KBM-7 (cell line): ENCODE results near the gene PCSK5.

Experiments
- DNase-seq: peaks from one replicate; pipeline ENCODE4 v3.0.0-alpha.2; 2015
- in situ Hi-C: fragments of 300-500 bp; cut with MboI; formaldehyde crosslinking; loops from 2 replicates; pipeline ENCODE4 v1.14.3; 2020; ENCODE audit warnings: low sequenced_read_pairs, low pct_unique_long_range_greater_than_20kb, mixed read lengths

Gene PCSK5

GRCh38 chr9:75911390-75911789, 20.9 kb downstream of the PCSK5 start:
- DNase-seq = no peak
- in situ Hi-C loops = no loop called here

DNA sequence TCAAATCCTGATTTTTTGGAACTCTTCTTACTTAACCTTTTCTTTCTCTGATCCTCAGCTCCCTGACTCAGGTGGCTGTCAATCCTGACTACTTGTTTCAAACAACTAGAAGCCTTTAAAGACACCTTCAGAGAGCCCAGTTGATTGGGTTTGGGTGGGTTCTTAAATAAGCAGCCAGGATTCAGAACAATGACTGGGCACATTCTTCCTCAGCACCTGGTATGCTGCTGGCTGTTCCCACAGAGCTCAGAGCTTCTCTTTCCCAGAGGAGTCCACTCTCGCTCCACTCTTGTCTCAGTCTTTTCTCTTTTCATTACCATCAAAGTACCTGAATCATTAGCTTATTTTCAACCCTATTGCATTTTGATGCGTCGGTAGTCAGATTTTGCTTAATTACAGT, 22.5 kb downstream of the PCSK5 start:
- no peak for DNase-seq
- in situ Hi-C loops = no loop called here

- DNase-seq = no peak
- in situ Hi-C loops = no loop called here
Observed at GRCh38 chr9:75914002-75914401, 23.5 kb downstream of the PCSK5 start.

DNA sequence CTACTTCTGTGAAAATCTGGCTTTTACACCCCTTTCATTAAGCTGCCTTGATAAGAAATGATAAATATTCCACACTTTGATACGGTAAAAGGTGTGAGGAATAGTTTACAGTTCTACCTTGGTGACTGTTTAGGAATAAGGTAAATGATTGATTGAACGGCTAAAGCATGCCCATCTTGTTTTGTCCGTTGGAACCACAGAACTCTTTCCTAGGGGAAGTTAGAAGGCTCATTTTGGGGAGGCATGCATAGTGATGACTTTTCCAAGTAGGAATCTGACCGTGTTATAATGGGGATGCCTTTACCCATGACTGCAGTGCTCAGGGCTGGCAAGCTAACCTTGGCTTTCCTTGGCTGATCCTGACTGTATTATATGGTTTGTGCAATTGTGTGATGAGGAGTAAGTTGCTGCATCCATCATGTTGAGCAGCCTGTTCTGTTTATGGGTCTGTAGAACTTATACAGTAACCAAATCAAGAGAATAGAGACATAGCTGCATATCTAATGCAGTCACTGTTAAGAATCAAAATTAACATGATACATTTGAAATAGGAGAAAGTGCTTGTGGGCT, 24.5 kb downstream of the PCSK5 start:
- no peak for DNase-seq
- in situ Hi-C loops = no loop called here

- in situ Hi-C loops = no loop called here
- DNase-seq = no peak
Observed at GRCh38 chr9:75918154-75918553, 27.7 kb downstream of the PCSK5 start.

GRCh38 chr9:75918909-75919308, 28.4 kb downstream of the PCSK5 start:
- in situ Hi-C loops = no loop called here
- DNase-seq = no peak

GRCh38 chr9:75921391-75922127, 31.1 kb downstream of the PCSK5 start:
- no peak for DNase-seq
- in situ Hi-C loops = no loop called here

GRCh38 chr9:75926385-75926784, 35.9 kb downstream of the PCSK5 start:
- no peak for DNase-seq
- in situ Hi-C loops = no loop called here

DNA sequence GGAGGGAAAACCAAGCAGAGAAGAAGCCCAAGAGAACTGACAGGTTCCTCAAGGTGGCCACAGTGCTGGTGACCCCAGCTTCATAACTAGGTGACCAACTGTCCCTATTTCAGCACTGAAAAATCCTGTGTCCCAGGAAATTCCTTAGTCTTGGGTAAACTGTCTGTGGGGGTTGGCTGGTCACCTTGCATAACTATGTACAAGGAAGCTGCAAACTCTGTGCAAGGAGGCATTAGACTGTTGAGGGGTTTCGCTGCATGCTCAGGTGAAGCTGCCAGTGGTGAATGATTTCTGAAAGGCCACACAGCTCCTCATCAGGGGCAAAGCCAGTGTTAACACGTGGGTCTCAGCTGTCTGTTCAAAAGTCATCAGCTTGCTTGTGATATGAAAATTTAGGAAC, 36.9 kb downstream of the PCSK5 start:
- no peak for DNase-seq
- in situ Hi-C loops = no loop called here

- DNase-seq = no peak
- in situ Hi-C loops = no loop called here
Observed at GRCh38 chr9:75930190-75930589, 39.7 kb downstream of the PCSK5 start.

DNA sequence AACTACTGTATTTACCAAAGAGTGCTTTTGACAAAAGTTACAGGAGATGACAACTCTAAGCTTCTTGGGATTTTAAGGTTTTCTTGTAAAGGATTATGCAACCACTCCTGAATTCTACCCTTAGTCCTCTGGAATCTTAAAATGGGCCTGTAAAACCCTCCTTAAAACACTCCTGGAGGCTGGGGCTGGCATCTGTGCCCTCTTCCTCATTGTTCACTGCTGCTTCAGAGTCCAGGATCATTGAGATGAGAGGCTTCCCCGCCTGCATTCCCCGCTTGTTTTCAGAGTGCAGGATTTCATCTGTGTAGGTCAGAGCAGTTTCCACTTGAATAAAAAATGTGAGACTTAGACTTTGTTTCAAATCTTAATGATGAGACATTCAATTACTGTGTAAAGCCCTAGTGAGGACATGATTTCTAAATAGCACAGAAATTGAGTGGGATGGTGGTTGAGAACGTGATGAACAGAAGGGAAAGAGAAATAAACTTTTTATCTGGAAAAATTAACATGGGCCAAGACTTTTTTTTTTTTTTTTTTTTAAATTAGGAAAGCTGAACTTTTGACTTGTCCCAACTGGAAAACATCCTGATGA, 40.4 kb downstream of the PCSK5 start:
- DNase-seq = no peak
- in situ Hi-C loops = no loop called here

GRCh38 chr9:75933982-75934381, 43.5 kb downstream of the PCSK5 start:
- DNase-seq = no peak
- in situ Hi-C loops = no loop called here

- in situ Hi-C loops = no loop called here
- no peak for DNase-seq
Observed at GRCh38 chr9:75935591-75935990, 45.1 kb downstream of the PCSK5 start.

- no peak for DNase-seq
- in situ Hi-C loops = no loop called here
Observed at GRCh38 chr9:75937521-75938258, 47.2 kb downstream of the PCSK5 start.

GRCh38 chr9:75938946-75939345, 48.5 kb downstream of the PCSK5 start:
- in situ Hi-C loops = no loop called here
- no peak for DNase-seq

- no peak for DNase-seq
- in situ Hi-C loops = no loop called here
Observed at GRCh38 chr9:75939536-75940111, 49.2 kb downstream of the PCSK5 start.

DNA sequence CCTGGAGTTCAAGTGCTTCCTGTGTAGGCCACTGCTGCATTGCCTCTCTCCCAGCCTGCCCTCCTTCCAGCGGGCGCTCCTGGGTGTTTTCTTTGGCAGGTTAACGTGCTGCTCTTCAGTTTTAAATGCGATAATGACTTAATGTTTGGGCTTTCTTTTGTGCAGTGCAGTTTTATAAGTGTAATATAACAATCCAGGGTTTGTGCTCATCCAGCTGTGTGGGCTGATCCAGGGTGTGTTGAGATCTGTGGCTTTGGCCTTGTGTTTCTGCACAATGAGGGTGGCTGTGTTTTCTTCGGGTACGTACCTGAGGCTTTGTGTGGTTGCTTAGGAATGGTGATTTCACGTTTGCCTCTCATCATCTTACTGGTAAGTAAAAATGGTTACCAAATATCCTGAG, 50.6 kb downstream of the PCSK5 start:
- in situ Hi-C loops = no loop called here
- no peak for DNase-seq

GRCh38 chr9:75941577-75942311, 51.3 kb downstream of the PCSK5 start:
- in situ Hi-C loops = no loop called here
- no peak for DNase-seq

DNA sequence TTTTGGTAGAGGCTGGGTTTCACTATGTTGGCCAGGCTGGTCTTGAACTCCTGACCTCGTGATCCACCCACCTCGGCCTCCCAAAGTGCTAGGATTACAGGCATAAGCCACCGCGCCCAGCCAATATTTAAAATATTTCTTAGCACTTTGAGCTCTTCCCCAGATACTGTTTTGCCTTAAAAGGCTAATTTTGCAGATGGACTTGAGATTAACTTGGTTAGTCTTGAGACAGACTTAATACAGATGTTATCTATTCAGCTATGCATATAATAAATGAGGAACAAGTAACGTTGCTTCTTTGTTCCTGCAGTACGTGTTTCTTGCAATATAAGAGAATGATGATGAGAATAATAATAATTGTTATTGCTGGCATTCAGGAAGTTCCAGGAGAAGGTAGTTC, 56.3 kb downstream of the PCSK5 start:
- in situ Hi-C loops = no loop called here

More for the DNA sequence above, 56.3 kb downstream of the PCSK5 start:
- no peak for DNase-seq
